ENCODE results near the gene GFER.

Gene GFER

GRCh38 chr16:1978476-1979120, 5.4 kb upstream of the GFER start:
- Histone ChIP-seq H3K27ac (ENCODE audit: low read length) (no peak overlapping the region), H3K4me1 (ENCODE audit: control insufficient read depth in 1 of 2, insufficient read depth in 2 of 2, low read length in 2 of 2) (peaks cover 6 to 16% of the 10 kb centered on the region in 2 donors), H3K4me3 (ENCODE audit: low read depth in 1 of 2, low read length in 2 of 2) (no peak overlapping the region), H3K27me3 (ENCODE audit: low read depth, low read length) (peaks cover 28% of the 10 kb centered on the region), H3K9me3 (ENCODE audit: control insufficient read depth in 1 of 2, low read length in 2 of 2) (no peaks in the 10 kb centered on the region), H3K36me3 (ENCODE audit: control insufficient read depth in 1 of 2, insufficient read depth in 2 of 2, low read length in 2 of 2) (peaks cover 29 to 51% of the 10 kb centered on the region in 2 donors)

- no peak overlapping the region for H3K27ac ChIP-seq (ENCODE audit: low read length)
Measured at GRCh38 chr16:1979271-1980029, 4.5 kb upstream of the GFER start.

GRCh38 chr16:1980030-1980769, 3.8 kb upstream of the GFER start:
- Histone ChIP-seq H3K27ac (ENCODE audit: low read length) (no peak overlapping the region), H3K9me3 (ENCODE audit: control insufficient read depth in 1 of 2, low read length in 2 of 2) (no peaks in the 10 kb centered on the region), H3K27me3 (ENCODE audit: low read depth, low read length) (peaks cover 28% of the 10 kb centered on the region), H3K4me1 (ENCODE audit: control insufficient read depth in 1 of 2, insufficient read depth in 2 of 2, low read length in 2 of 2) (peaks cover 11 to 20% of the 10 kb centered on the region in 2 donors), H3K36me3 (ENCODE audit: control insufficient read depth in 1 of 2, insufficient read depth in 2 of 2, low read length in 2 of 2) (peaks cover 27 to 38% of the 10 kb centered on the region in 2 donors), H3K4me3 (ENCODE audit: low read depth in 1 of 2, low read length in 2 of 2) (no peak overlapping the region)

More at GRCh38 chr16:1979271-1980029, 4.5 kb upstream of the GFER start:
- Histone ChIP-seq H3K4me3 (ENCODE audit: low read depth in 1 of 2, low read length in 2 of 2) (no peak overlapping the region), H3K36me3 (ENCODE audit: control insufficient read depth in 1 of 2, insufficient read depth in 2 of 2, low read length in 2 of 2) (peaks cover 29 to 46% of the 10 kb centered on the region in 2 donors), H3K27me3 (ENCODE audit: low read depth, low read length) (peaks cover 28% of the 10 kb centered on the region), H3K4me1 (ENCODE audit: control insufficient read depth in 1 of 2, insufficient read depth in 2 of 2, low read length in 2 of 2) (peaks cover 6 to 13% of the 10 kb centered on the region in 2 donors), H3K9me3 (ENCODE audit: control insufficient read depth in 1 of 2, low read length in 2 of 2) (no peaks in the 10 kb centered on the region)

- H3K27ac ChIP-seq (ENCODE audit: low read length): no peak overlapping the region
- H3K9me3 ChIP-seq (ENCODE audit: control insufficient read depth in 1 of 2, low read length in 2 of 2): no peaks in the 10 kb centered on the region
- H3K36me3 ChIP-seq (ENCODE audit: control insufficient read depth in 1 of 2, insufficient read depth in 2 of 2, low read length in 2 of 2): peaks cover 23 to 38% of the 10 kb centered on the region in 2 donors
- peaks cover 28% of the 10 kb centered on the region for H3K27me3 ChIP-seq (ENCODE audit: low read depth, low read length)
- peaks cover 15 to 25% of the 10 kb centered on the region in 2 donors for H3K4me1 ChIP-seq (ENCODE audit: control insufficient read depth in 1 of 2, insufficient read depth in 2 of 2, low read length in 2 of 2)
- no peak overlapping the region for H3K4me3 ChIP-seq (ENCODE audit: low read depth in 1 of 2, low read length in 2 of 2)
Measured at GRCh38 chr16:1980770-1981087, 3.3 kb upstream of the GFER start.

GRCh38 chr16:1981398-1981836, 2.6 kb upstream of the GFER start, which contains the start of gene NOXO1:
TSS of gene NOXO1 (minus strand) at chr16:1981469. CDS start at chr16:1981179, 290 bp downstream.
- Histone ChIP-seq H3K27ac (ENCODE audit: low read length) (peak within 1 kb of the TSS; percentile 23), H3K36me3 (ENCODE audit: control insufficient read depth in 1 of 2, insufficient read depth in 2 of 2, low read length in 2 of 2) (peaks cover 17 to 38% of the 10 kb centered on the region in 2 donors), H3K27me3 (ENCODE audit: low read depth, low read length) (peaks cover 28% of the 10 kb centered on the region), H3K4me3 (ENCODE audit: low read depth in 1 of 2, low read length in 2 of 2) (no peak within 1 kb of the TSS), H3K4me1 (ENCODE audit: control insufficient read depth in 1 of 2, insufficient read depth in 2 of 2, low read length in 2 of 2) (peaks cover 15 to 25% of the 10 kb centered on the region in 2 donors), H3K9me3 (ENCODE audit: control insufficient read depth in 1 of 2, low read length in 2 of 2) (no peaks in the 10 kb centered on the region)

GRCh38 chr16:1982013-1982433, 2.0 kb upstream of the GFER start:
- H3K4me3 ChIP-seq (ENCODE audit: low read depth in 1 of 2, low read length in 2 of 2): no peak overlapping the region

GRCh38 chr16:1982991-1983543, 926 bp upstream of the GFER start:
- Histone ChIP-seq H3K4me3 (ENCODE audit: low read depth in 1 of 2, low read length in 2 of 2) (peak overlapping the region; percentile 33 to 83), H3K27me3 (ENCODE audit: low read depth, low read length) (peaks cover 28% of the 10 kb centered on the region), H3K36me3 (ENCODE audit: control insufficient read depth in 1 of 2, insufficient read depth in 2 of 2, low read length in 2 of 2) (peaks cover 9 to 31% of the 10 kb centered on the region in 2 donors), H3K27ac (ENCODE audit: low read length) (no peak overlapping the region), H3K9me3 (ENCODE audit: control insufficient read depth in 1 of 2, low read length in 2 of 2) (no peaks in the 10 kb centered on the region), H3K4me1 (ENCODE audit: control insufficient read depth in 1 of 2, insufficient read depth in 2 of 2, low read length in 2 of 2) (peaks cover 15 to 25% of the 10 kb centered on the region in 2 donors)

More at GRCh38 chr16:1982013-1982433, 2.0 kb upstream of the GFER start:
- Histone ChIP-seq H3K9me3 (ENCODE audit: control insufficient read depth in 1 of 2, low read length in 2 of 2) (no peaks in the 10 kb centered on the region), H3K36me3 (ENCODE audit: control insufficient read depth in 1 of 2, insufficient read depth in 2 of 2, low read length in 2 of 2) (peaks cover 18 to 38% of the 10 kb centered on the region in 2 donors), H3K27me3 (ENCODE audit: low read depth, low read length) (peaks cover 28% of the 10 kb centered on the region), H3K4me1 (ENCODE audit: control insufficient read depth in 1 of 2, insufficient read depth in 2 of 2, low read length in 2 of 2) (peaks cover 15 to 25% of the 10 kb centered on the region in 2 donors), H3K27ac (ENCODE audit: low read length) (no peak overlapping the region)

- peaks cover 40% of the 10 kb centered on the region for H3K27me3 ChIP-seq (ENCODE audit: low read depth, low read length)
- peak overlapping the region; percentile 84 for H3K27ac ChIP-seq (ENCODE audit: low read length)
- no peaks in the 10 kb centered on the region for H3K9me3 ChIP-seq (ENCODE audit: control insufficient read depth in 1 of 2, low read length in 2 of 2)
- peak overlapping the region; percentile 68 to 83 for H3K4me3 ChIP-seq (ENCODE audit: low read depth in 1 of 2, low read length in 2 of 2)
- H3K4me1 ChIP-seq (ENCODE audit: control insufficient read depth in 1 of 2, insufficient read depth in 2 of 2, low read length in 2 of 2): peaks cover 15 to 23% of the 10 kb centered on the region in 2 donors
- H3K36me3 ChIP-seq (ENCODE audit: control insufficient read depth in 1 of 2, insufficient read depth in 2 of 2, low read length in 2 of 2): peaks cover 6 to 21% of the 10 kb centered on the region in 2 donors
Measured at GRCh38 chr16:1984347-1985225, 593 bp downstream of the GFER start.

GRCh38 chr16:1985466-1986150, 1.6 kb downstream of the GFER start:
- H3K4me3 ChIP-seq (ENCODE audit: low read depth in 1 of 2, low read length in 2 of 2): peak overlapping the region in 1 of 2 donors; percentile 68
- peaks cover 15 to 24% of the 10 kb centered on the region in 2 donors for H3K4me1 ChIP-seq (ENCODE audit: control insufficient read depth in 1 of 2, insufficient read depth in 2 of 2, low read length in 2 of 2)
- H3K27ac ChIP-seq (ENCODE audit: low read length): peak overlapping the region; percentile 84
- peaks cover 6 to 21% of the 10 kb centered on the region in 2 donors for H3K36me3 ChIP-seq (ENCODE audit: control insufficient read depth in 1 of 2, insufficient read depth in 2 of 2, low read length in 2 of 2)
- H3K9me3 ChIP-seq (ENCODE audit: control insufficient read depth in 1 of 2, low read length in 2 of 2): no peaks in the 10 kb centered on the region
- peaks cover 36% of the 10 kb centered on the region for H3K27me3 ChIP-seq (ENCODE audit: low read depth, low read length)

GRCh38 chr16:1987198-1987597, 3.2 kb downstream of the GFER start:
- H3K27ac ChIP-seq (ENCODE audit: low read length): no peak overlapping the region
- peaks cover 15 to 36% of the 10 kb centered on the region in 2 donors for H3K4me1 ChIP-seq (ENCODE audit: control insufficient read depth in 1 of 2, insufficient read depth in 2 of 2, low read length in 2 of 2)
- no peaks in the 10 kb centered on the region for H3K9me3 ChIP-seq (ENCODE audit: control insufficient read depth in 1 of 2, low read length in 2 of 2)
- no peak overlapping the region for H3K4me3 ChIP-seq (ENCODE audit: low read depth in 1 of 2, low read length in 2 of 2)
- H3K36me3 ChIP-seq (ENCODE audit: control insufficient read depth in 1 of 2, insufficient read depth in 2 of 2, low read length in 2 of 2): peaks cover 6 to 21% of the 10 kb centered on the region in 2 donors
- peaks cover 25% of the 10 kb centered on the region for H3K27me3 ChIP-seq (ENCODE audit: low read depth, low read length)
